KMS-11 (cell line): ENCODE results near the gene CLDN15.

Experiments used
- H2AFZ ChIP-seq: fragments of 200-600 bp; sonication (generic); 2 replicates; pipeline ENCODE4 v1.6.1; 2016; ENCODE audit warnings: antibody characterized with exemption, mixed run types, low read depth
- H3K27ac ChIP-seq: fragments of 200-600 bp; sonication (generic); 2 replicates; pipeline ENCODE4 v1.6.1; 2016; ENCODE audit warnings: mild to moderate bottlenecking, mixed run types
- H3K27me3 ChIP-seq: fragments of 200-600 bp; sonication (generic); 2 replicates; pipeline ENCODE4 v1.6.1; 2017; ENCODE audit warnings: mild to moderate bottlenecking, low read depth, mixed run types, moderate library complexity; ENCODE audit not compliant: insufficient read depth
- H3K36me3 ChIP-seq: fragments of 200-600 bp; sonication (generic); 2 replicates; pipeline ENCODE4 v1.6.1; 2017; ENCODE audit warnings: mild to moderate bottlenecking, mixed run types; ENCODE audit not compliant: insufficient read depth
- H3K4me1 ChIP-seq: fragments of 200-600 bp; sonication (generic); 2 replicates; pipeline ENCODE4 v1.6.1; 2016; ENCODE audit warnings: mild to moderate bottlenecking, low read depth, mixed run types; ENCODE audit not compliant: poor library complexity, severe bottlenecking
- H3K4me2 ChIP-seq: fragments of 200-600 bp; sonication (generic); 2 replicates; pipeline ENCODE4 v1.7.0; 2016; ENCODE audit warnings: mild to moderate bottlenecking, mixed run types
- H3K4me3 ChIP-seq: fragments of 200-600 bp; sonication (generic); IDR thresholded peaks from 2 replicates; pipeline ENCODE4 v1.6.1; 2017; ENCODE audit warnings: low read depth, low read length, mixed read lengths; ENCODE audit not compliant: insufficient read depth
- H3K79me2 ChIP-seq: fragments of 200-600 bp; sonication (generic); 2 replicates; pipeline ENCODE4 v1.6.1; 2016; ENCODE audit warnings: low read depth, mixed run types; ENCODE audit not compliant: insufficient read depth
- H3K9ac ChIP-seq: fragments of 200-600 bp; sonication (generic); 2 replicates; pipeline ENCODE4 v1.6.1; 2016; ENCODE audit warnings: mild to moderate bottlenecking, mixed run types
- H4K20me1 ChIP-seq: fragments of 200-600 bp; sonication (generic); 2 replicates; pipeline ENCODE4 v1.6.1; 2016; ENCODE audit warnings: mild to moderate bottlenecking, mixed run types; ENCODE audit not compliant: insufficient read depth
- CTCF ChIP-seq: fragments of 200-600 bp; sonication (generic); conservative IDR thresholded peaks from 2 replicates; pipeline ENCODE4 v1.6.1; 2017; ENCODE audit warnings: low read depth, mild to moderate bottlenecking, antibody characterized with exemption, low read length, moderate library complexity, mixed read lengths

The CLDN15 gene

GRCh38 chr7:101218236-101219125, 19.1 kb downstream of the CLDN15 start:
- Histone ChIP-seq H3K4me1 (peaks cover 15% of the 10 kb centered on the region), H3K27ac (no peak overlapping the region; the same call in 1 of the 2 replicates), H3K9ac (peak overlapping the region; percentile 20; the same call in 1 of the 2 replicates), H3K79me2 (peaks cover 9% of the 10 kb centered on the region; the same call in 1 of the 2 replicates), H3K4me3 (peak overlapping the region; percentile 12), H4K20me1 (no peaks in the 10 kb centered on the region), H3K4me2 (peak overlapping the region; percentile 78), H3K27me3 (no peaks in the 10 kb centered on the region), H3K36me3 (no peaks in the 10 kb centered on the region), H2AFZ (peak overlapping the region; percentile 87)
- TF ChIP-seq CTCF, result no peak

GRCh38 chr7:101217388-101218235, 20.0 kb downstream of the CLDN15 start, which contains the start of the genes PLOD3 and ZNHIT1:
Gene PLOD3, minus strand, starts transcription at chr7:101217581. Its CDS starts 307 bp downstream, at chr7:101217274.
Gene ZNHIT1, plus strand, starts transcription at chr7:101218165. Its CDS starts 31 bp downstream, at chr7:101218196.
- Histone ChIP-seq H2AFZ (peak within 1 kb of the TSS; percentile 87), H3K79me2 (peaks cover 9% of the 10 kb centered on the region; the same call in 1 of the 2 replicates), H3K36me3 (no peaks in the 10 kb centered on the region), H3K4me2 (peak within 1 kb of the TSS; percentile 79), H3K9ac (peak within 1 kb of the TSS; percentile 72), H3K4me1 (peaks cover 15% of the 10 kb centered on the region), H3K4me3 (peak within 1 kb of the TSS; percentile 62), H3K27me3 (no peaks in the 10 kb centered on the region), H4K20me1 (no peaks in the 10 kb centered on the region), H3K27ac (peak within 1 kb of the TSS; percentile 76)
- TF ChIP-seq CTCF, result 0 out of 2 replicates have a peak, but pooled peaks have one; percentile 9

DNA sequence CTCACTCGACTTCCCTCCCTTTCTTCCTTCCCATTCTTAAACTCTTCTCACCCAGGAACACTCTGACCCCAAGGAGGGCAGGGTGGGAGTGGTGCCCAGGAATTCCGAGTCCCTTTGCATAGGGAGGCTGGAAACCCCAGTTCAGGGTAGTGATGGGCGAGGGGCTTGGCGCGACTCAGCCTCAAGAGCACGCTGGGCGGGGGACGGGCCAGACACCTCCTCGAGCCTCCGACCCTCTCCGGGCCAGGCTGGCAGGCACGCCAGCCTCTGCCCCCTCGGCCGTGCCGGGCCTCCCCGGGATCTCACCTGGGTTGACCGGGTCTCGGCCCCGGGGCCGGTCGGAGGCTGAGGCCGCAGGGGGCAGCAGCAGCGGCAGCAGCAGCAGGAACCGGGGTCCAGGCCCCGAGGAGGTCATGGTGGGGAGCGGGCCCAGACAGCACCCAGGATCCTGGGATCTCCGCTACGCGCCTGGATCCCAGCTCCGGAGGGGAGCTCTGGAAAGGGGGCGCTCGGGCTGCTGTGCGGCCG, 20.7 kb downstream of the CLDN15 start:
- Histone ChIP-seq H3K4me2 (peak overlapping the region; percentile 79), H3K36me3 (no peaks in the 10 kb centered on the region), H3K4me1 (peaks cover 15% of the 10 kb centered on the region), H4K20me1 (no peaks in the 10 kb centered on the region), H3K27me3 (no peaks in the 10 kb centered on the region), H2AFZ (peak overlapping the region; percentile 87), H3K79me2 (peaks cover 9% of the 10 kb centered on the region; the same call in 1 of the 2 replicates), H3K9ac (peak overlapping the region; percentile 72), H3K4me3 (peak overlapping the region; percentile 62), H3K27ac (peak overlapping the region; percentile 76)
- TF ChIP-seq CTCF, result 0 out of 2 replicates have a peak, but pooled peaks have one; percentile 17
